Transverse colon (tissue), 3 donors: Measurements from ENCODE around the gene GRIN2A.

Source experiments
- CTCF ChIP-seq, 5 experiments: fragments of 200-600 bp in 3 of 5; fragments of 450-650 bp in 2 of 5; sonication (generic) in 3 of 5; IDR thresholded peaks; 1 replicate in 2 of 5; 2 replicates in 3 of 5; pipeline ENCODE4 v1.5.1; 2016 to 2017; ENCODE audit warnings: antibody characterized with exemption in 5 of 5, inconsistent platforms in 3 of 5, mild to moderate bottlenecking in 2 of 5, moderate library complexity in 1 of 5
- POLR2A ChIP-seq: fragments of 450-650 bp; IDR thresholded peaks from one replicate; pipeline ENCODE4 v1.6.1; 2016; ENCODE audit warnings: antibody characterized with exemption, mild to moderate bottlenecking, moderate library complexity

DNA sequence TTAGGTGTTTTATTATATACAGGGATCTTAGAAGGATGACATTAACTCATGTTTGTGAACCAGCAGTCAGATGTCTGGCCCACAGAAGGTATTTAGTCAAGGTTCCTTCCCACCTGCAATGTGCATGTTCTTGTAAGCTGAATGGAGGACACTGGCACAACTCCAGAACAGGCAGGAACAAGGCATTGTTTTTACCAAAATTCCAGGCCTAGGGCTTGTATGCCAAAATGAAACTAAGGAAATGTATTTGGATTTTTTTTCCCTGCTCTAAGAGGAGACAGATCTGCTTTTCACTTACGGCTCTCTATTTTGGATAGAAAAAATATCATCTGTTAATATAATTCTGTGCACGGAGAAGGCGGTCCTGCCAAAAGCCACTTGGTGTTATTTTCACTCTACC, 312.5 kb downstream of the GRIN2A start:
- TF ChIP-seq CTCF (IDR thresholded peaks at IDR 0.05) (no peak), POLR2A (no peak)
